MM.1S (cell line): Measurements from ENCODE around the gene UBL3.
A peak's percentile ranks its signal among the peaks of the same experiment; 100 is the strongest.

Source experiments
- DNase-seq: peaks from one replicate; pipeline ENCODE4 v3.0.0-alpha.2; 2015
- H2AFZ ChIP-seq: fragments of 300-600 bp; sonication (generic); 2 replicates; pipeline ENCODE4 v1.6.0; 2016; ENCODE audit warnings: antibody characterized with exemption, low read length
- H3F3A ChIP-seq: fragments of 300-600 bp; sonication (generic); 2 replicates; pipeline ENCODE4 v1.6.1; 2016; ENCODE audit warnings: mild to moderate bottlenecking, antibody characterized with exemption, low read length, moderate library complexity, mixed read lengths; ENCODE audit not compliant: insufficient read depth
- H3K27ac ChIP-seq: fragments of 300-600 bp; sonication (generic); 2 replicates; pipeline ENCODE4 v1.5.1; 2016; ENCODE audit warnings: mild to moderate bottlenecking, low read length
- H3K27me3 ChIP-seq: fragments of 300-600 bp; sonication (generic); replicated peaks from 2 replicates; pipeline ENCODE4 v1.6.0; 2016; ENCODE audit warnings: low read length; ENCODE audit not compliant: insufficient read depth
- H3K36me3 ChIP-seq: fragments of 300-600 bp; sonication (generic); replicated peaks from 2 replicates; pipeline ENCODE4 v1.6.1; 2016; ENCODE audit warnings: mild to moderate bottlenecking, low read length, mixed read lengths; ENCODE audit not compliant: insufficient read depth
- H3K4me1 ChIP-seq: fragments of 300-600 bp; sonication (generic); 2 replicates; pipeline ENCODE4 v1.6.1; 2016; ENCODE audit warnings: low read length, mixed read lengths
- H3K4me2 ChIP-seq: fragments of 300-600 bp; sonication (generic); 2 replicates; pipeline ENCODE4 v1.6.0; 2016; ENCODE audit warnings: low read depth, low read length
- H3K4me3 ChIP-seq: fragments of 300-600 bp; sonication (generic); 2 replicates; pipeline ENCODE4 v1.5.1; 2016; ENCODE audit warnings: low read length, mixed read lengths
- H3K79me2 ChIP-seq: fragments of 300-600 bp; sonication (generic); 2 replicates; pipeline ENCODE4 v1.6.1; 2016; ENCODE audit warnings: mixed run types, low read length, mixed read lengths
- H3K9ac ChIP-seq: fragments of 300-600 bp; sonication (generic); 2 replicates; pipeline ENCODE4 v1.6.1; 2016; ENCODE audit warnings: low read length, mixed read lengths
- H3K9me2 ChIP-seq: fragments of 300-600 bp; sonication (generic); replicated peaks from 2 replicates; pipeline ENCODE4 v1.6.1; 2016; ENCODE audit warnings: mild to moderate bottlenecking, low read length, mixed read lengths; ENCODE audit not compliant: insufficient read depth
- H3K9me3 ChIP-seq: fragments of 300-600 bp; sonication (generic); replicated peaks from 2 replicates; pipeline ENCODE4 v1.6.1; 2016; ENCODE audit warnings: mild to moderate bottlenecking, low read length, mixed read lengths; ENCODE audit not compliant: insufficient read depth
- H4K20me1 ChIP-seq: fragments of 300-600 bp; sonication (generic); 2 replicates; pipeline ENCODE4 v1.6.1; 2016; ENCODE audit warnings: mild to moderate bottlenecking, low read length, moderate library complexity, mixed read lengths; ENCODE audit not compliant: insufficient read depth
- CTCF ChIP-seq: fragments of 300-600 bp; sonication (generic); IDR thresholded peaks from 2 replicates; pipeline ENCODE4 v1.5.1; 2016; ENCODE audit warnings: antibody characterized with exemption, low read length, mixed read lengths
- EZH2 ChIP-seq: fragments of 300-600 bp; sonication (generic); optimal IDR thresholded peaks from 2 replicates; pipeline ENCODE3; 2017; ENCODE audit warnings: low read depth, mild to moderate bottlenecking, antibody characterized with exemption, low read length, mixed read lengths
- EZH2phosphoT487 ChIP-seq: fragments of 300-600 bp; sonication (generic); IDR thresholded peaks from 2 replicates; pipeline ENCODE4 v1.6.1; 2018; ENCODE audit warnings: antibody characterized with exemption, low read length

Gene UBL3, protein sequence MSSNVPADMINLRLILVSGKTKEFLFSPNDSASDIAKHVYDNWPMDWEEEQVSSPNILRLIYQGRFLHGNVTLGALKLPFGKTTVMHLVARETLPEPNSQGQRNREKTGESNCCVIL

DNA sequence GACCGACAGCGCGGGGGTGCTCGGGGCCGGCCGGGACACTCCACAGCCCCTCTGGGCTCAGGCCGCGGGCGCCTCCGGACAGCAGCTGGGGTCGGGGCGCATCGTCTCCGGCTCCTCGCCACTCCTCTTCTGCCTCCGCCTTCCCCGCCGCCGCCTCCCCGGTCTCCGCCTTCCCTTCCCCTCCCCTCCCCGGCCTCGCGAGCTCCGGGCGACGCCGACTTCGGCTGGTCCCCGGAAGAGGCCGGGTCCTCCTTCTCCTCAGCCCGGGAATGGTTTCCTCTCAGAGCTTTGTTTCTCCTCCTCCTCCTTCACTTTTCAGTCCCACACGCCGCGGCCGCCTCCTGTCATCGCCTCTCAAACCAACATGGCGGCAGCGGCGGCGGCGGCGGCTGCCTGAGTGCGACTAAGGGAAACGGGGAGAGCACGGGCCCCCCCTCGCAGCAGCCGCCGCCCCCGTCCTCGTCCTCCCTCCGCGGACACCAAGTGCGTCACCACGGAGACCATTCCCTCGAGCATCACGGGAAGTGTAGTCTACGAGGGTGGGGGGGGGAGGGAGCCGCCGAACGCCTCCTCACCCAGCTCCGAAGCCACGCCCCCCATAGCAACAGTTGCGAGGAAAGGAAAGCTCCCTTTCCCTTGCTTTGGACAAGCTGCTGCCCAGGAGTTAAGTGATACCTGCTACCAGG is at the start of gene UBL3:
Gene UBL3, minus strand, starts transcription at position 405 of the 686 bp plus-strand sequence. CDS start 1,079 bp downstream, outside the sequence.
- Histone ChIP-seq H3K27me3 (no peaks in the 10 kb centered on the region), H3K79me2 (peaks cover 7% of the 10 kb centered on the region; the same call in 1 of the 2 replicates), H3K9ac (peak within 1 kb of the TSS; percentile 68), H2AFZ (peak within 1 kb of the TSS; percentile 75), H3K4me1 (no peaks in the 10 kb centered on the region), H3K9me3 (no peaks in the 10 kb centered on the region), H3K4me2 (peak within 1 kb of the TSS; percentile 78), H3K4me3 (peak within 1 kb of the TSS; percentile 76), H4K20me1 (no peaks in the 10 kb centered on the region), H3K9me2 (no peaks in the 10 kb centered on the region), H3F3A (no peaks in the 10 kb centered on the region), H3K36me3 (no peaks in the 10 kb centered on the region), H3K27ac (peak within 1 kb of the TSS; percentile 61; the same call in 1 of the 2 replicates)
- DNase-seq: peak; percentile 85
- TF ChIP-seq EZH2phosphoT487 (no peak), CTCF (no peak), EZH2 (no peak)

- H4K20me1 ChIP-seq: no peaks in the 10 kb centered on the region
- no peaks in the 10 kb centered on the region for H3K27me3 ChIP-seq
- H3K4me2 ChIP-seq: no peak overlapping the region
- H3F3A ChIP-seq: no peaks in the 10 kb centered on the region
- no peak overlapping the region for H3K9ac ChIP-seq
- no peaks in the 10 kb centered on the region for H3K36me3 ChIP-seq
- H2AFZ ChIP-seq: no peak overlapping the region
- H3K9me2 ChIP-seq: no peaks in the 10 kb centered on the region
- H3K27ac ChIP-seq: no peak overlapping the region
- DNase-seq: no peak
- H3K4me1 ChIP-seq: peaks cover 6% of the 10 kb centered on the region
- no peaks in the 10 kb centered on the region for H3K9me3 ChIP-seq
- no peaks in the 10 kb centered on the region for H3K79me2 ChIP-seq
- TF ChIP-seq EZH2: no peak
- no peak for TF ChIP-seq CTCF
- H3K4me3 ChIP-seq: no peak overlapping the region
Observed at GRCh38 chr13:29897102-29897501, 46.7 kb upstream of the UBL3 start.

GRCh38 chr13:29893438-29893837 is 43.0 kb upstream of the UBL3 start:
- Histone ChIP-seq H3K36me3 (no peaks in the 10 kb centered on the region), H3K79me2 (no peaks in the 10 kb centered on the region), H2AFZ (no peak overlapping the region), H3K9me3 (no peaks in the 10 kb centered on the region), H4K20me1 (no peaks in the 10 kb centered on the region), H3K4me2 (no peak overlapping the region), H3K4me3 (no peak overlapping the region), H3K9me2 (no peaks in the 10 kb centered on the region), H3K9ac (no peak overlapping the region), H3F3A (no peaks in the 10 kb centered on the region), H3K27ac (no peak overlapping the region), H3K27me3 (no peaks in the 10 kb centered on the region), H3K4me1 (no peaks in the 10 kb centered on the region)
- TF ChIP-seq EZH2 (no peak), CTCF (no peak), EZH2phosphoT487 (no peak)
- no peak for DNase-seq
